ENCODE measurements around the gene SUPT3H.
"Not testable (repeated sequence)": the region's sequence is repeated elsewhere in the genome, so short reads cannot be mapped to it uniquely, and the experiment has no call there.

Gene SUPT3H

DNA sequence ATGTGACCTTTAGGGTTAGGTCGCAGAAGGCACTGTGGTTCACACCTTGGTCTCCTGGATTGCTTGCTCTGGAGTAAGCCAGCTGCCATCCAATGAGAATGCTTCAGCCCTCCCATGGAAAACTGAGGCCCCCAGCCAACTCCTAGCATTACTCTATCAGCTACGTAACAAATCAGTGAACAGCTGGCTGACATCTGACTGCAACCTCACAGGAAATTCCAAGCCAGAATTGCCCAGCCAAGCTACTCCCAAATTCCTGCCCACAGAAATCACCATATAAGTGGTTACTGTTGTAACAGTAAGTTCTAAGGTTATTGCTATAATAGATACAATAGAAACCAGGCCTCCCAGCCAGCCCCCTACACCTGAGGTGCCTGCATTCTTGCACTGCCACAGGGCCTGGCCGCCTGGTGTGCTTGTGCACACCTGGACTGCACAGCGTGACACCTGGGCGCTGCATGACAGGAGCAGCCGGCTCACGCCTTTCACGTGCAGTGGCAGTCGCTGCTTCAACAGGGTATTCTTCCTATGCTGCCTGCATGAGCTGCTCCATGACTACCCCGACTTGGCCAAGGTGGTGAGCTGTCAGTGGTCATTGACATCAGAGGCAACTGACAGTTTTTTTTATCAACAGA, 479.3 kb downstream of the SUPT3H start:
- no peak for DNase-seq (ENCODE audit: low spot score)

DNA sequence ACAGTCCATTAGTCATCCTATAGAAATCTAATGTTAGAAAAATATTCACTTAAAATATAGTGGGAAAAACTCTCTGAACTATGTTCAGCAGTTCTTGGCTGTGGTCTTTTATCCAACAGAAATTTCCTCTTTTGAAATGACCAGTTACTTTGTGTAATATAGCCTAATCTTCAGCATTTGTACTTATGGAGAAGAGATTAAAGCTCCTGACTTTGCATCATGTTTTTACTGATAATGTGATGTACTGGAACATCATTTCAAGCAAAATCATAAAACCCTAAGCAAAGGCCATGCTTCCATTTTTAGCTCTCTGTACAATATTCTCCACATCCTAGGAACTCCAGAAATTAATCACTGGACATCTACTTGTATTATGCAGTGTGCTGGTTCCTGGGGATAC, 480.4 kb downstream of the SUPT3H start:
- DNase-seq (ENCODE audit: low spot score), result no peak

DNA sequence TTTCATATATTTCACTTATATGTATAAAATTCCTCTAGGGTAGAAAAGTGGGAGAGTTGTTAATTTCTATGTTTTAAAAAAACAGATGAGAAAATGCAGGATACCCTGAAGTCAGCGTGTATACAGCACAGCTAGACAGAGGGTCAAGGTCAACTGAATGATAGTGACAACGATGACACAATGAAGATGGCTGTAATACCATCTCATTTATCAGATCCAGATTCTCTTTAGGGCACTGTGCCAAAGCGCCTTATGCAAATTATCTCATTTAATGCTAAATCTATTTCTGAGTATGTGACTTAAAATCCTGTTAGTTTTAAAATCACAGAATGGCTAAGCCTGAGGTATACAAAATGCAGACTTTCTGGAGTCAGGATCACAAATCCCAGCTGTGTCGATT, 481.0 kb downstream of the SUPT3H start:
- DNase-seq (ENCODE audit: low spot score), result no peak

DNA sequence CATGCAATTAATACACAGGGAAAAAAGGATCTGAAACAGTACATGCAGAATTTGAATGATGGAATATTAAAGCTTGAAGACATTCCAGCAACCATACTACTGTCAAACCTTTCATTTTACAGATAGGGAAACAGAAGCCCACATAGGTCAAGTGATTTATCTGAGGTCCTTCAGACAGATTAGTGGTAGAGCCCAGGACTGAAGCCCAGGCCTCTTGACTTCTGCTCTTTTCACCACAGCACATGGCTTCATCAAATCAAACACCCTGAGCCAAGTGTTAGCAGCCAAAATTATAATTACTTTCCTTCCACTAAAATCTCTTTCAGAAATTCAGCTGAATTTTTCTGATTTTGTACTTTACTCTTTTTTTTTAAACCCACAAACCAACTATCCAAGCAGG, 485.2 kb downstream of the SUPT3H start:
- no peak for DNase-seq (ENCODE audit: low spot score)

DNA sequence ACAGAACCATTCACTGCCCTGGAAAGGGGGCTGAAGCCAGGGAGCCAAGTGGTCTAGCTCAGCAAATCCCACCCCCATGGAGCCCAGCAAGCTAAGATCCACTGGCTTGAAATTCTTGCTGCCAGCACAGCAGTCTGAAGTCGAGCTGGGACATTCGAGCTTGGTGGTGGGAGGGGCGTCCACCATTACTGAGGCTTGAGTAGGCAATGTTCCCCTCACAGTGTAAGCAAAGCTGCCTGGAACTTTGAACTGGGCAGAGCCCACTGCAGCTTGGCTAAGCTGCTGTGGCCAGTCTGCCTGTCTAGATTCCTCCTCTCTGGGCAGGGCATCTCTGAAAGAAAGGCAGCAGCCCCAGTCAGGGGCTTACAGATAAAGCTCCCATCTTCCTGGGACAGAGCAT, 498.7 kb downstream of the SUPT3H start:
- not testable (repeated sequence) for DNase-seq (ENCODE audit: low spot score)

DNA sequence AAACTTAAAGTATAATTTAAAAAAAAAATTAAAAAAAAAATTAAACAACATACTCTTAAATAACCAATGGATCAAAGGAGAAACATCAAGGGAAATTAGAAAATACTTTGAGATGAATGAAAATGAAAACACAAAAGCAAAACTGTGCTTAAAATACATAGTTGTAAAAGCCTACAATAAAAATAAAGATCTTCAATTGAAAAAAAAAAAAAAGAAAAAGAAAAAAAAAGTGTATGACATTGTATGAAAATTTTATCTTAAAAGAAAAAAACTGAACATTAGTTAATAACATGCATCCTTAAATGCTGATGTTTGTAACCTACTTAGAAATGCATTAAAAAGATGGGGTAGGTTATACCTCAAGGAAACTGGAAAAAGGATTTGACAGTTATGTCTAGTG, 501.1 kb downstream of the SUPT3H start:
- not testable (repeated sequence) for DNase-seq (ENCODE audit: low spot score)

DNA sequence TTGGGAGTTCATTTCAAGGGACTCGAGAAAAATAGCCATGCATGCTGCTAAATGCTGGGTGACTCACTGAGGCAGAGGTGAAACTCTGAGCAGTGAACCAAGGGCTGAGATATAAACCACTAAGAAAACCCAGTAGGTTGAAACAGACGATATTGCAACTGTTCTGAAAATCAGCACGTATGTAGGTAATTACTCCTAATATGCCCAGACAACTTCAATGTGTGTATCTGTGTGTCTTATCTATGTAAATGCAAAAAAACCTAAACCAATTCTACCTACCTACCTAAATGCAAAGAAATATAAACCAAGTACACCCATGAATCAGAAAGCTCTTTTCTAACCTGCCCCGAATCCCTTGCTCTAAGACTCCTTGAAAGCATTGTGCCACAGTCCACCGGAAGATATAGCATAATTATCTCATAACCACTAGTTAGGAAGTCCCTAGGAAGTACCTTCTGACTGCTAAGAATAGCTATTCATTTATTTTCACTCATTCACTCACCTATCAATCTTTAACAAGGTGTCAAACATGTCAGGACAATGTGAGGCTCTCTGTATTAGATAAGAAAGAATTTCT, 508.3 kb downstream of the SUPT3H start:
- DNase-seq (ENCODE audit: low spot score), result no peak

DNA sequence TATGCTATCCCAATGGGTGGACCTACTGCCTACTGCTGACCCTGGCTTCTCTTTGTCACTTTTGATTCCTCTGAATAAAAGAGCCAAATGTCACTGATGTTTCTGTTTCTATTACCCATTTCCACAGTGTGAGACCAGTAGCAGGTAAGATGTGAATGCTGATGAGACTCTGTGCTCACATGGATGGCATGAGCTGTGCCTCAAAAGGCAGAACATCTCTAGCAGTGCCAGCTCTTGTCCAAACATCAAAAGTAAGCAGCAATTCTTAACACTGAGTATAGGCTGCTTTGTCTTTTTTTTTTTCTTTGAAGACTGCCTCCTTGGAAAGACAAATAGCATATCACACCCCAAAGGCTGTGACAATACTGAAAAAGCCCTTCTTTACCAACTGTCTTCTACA, 508.8 kb downstream of the SUPT3H start:
- no peak for DNase-seq (ENCODE audit: low spot score)

DNA sequence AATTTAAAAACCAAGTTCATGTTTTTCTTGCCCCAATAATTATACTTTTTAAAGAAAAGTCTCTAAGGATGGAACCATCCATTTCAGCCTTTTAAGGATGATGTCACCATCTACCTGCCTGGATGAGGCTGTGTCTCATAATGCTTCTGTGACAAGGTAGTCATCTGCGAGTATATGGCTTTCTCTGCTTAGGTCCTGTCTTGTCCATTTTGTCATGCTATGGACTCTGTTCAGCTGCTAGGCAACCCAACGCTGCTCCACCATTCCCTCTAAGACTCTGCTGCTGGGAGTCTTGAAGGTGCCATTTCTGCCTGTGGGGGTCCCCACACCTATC, 509.4 kb downstream of the SUPT3H start:
- DNase-seq (ENCODE audit: low spot score), result no peak

DNA sequence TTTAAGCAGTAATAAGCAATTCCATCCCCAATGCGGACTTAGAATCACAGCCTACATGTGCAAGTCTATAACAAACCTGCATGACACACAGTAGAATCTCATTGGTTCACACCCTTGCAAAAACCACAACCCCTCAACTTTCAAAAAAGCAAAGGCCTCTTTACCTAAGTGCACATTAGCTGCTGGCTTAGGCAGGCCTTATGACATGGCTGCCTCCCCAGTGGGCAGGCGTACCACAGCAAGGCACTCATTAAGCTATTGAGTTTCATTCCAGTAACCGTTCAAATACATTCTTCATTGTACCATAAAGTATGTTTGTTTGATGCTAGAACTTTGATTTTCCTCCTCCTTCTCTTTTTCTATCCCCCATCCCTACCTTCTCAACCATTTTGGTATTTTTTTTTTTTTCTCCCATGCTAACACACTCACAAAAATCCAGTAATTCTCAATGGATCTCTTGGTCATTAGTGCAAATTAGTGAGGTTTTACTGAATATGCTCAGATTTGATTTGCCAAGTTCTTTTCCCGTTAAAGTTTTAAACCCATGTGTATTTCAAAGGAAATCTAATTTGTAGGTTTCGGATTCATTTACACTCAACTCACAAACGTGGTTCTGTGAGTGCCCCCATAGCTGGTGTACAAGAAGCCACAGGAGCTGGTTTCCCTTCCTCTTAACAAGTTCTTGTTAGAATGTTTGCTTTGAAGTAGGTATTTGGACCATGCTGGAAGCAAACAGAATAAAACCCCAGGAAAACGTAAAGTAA, 510.0 kb downstream of the SUPT3H start:
- no peak for DNase-seq (ENCODE audit: low spot score)

- not testable (repeated sequence) for DNase-seq (ENCODE audit: low spot score)
These were observed 512.5 kb downstream of the SUPT3H start for GRCh38 chr6:44865184-44865583.

DNA sequence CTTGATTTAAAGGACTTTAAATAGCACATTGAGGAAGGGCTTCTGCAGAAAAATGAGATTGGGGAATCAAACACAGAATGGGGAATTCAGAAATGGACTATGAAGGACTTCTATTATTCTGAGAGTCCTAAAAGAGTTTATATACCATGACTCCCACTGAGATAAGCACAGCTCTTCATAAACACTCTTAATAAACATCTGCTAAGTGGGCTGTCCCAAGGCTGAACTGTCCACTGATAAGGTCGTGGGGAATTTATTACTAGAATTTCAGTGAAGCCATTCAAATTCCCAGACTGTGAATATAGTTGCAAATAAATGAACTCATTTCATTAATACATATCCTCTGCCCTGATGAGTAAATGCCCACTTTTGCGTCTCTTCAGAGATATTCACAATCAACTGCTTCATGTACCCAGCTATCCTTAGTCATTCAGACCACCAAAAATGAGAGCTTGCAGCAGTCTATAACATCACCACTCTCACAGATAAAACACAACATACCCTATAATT, 517.8 kb downstream of the SUPT3H start:
- no peak for DNase-seq (ENCODE audit: low spot score)

- no peak for DNase-seq (ENCODE audit: low spot score)
These were observed 518.7 kb downstream of the SUPT3H start for GRCh38 chr6:44858998-44859397.

DNA sequence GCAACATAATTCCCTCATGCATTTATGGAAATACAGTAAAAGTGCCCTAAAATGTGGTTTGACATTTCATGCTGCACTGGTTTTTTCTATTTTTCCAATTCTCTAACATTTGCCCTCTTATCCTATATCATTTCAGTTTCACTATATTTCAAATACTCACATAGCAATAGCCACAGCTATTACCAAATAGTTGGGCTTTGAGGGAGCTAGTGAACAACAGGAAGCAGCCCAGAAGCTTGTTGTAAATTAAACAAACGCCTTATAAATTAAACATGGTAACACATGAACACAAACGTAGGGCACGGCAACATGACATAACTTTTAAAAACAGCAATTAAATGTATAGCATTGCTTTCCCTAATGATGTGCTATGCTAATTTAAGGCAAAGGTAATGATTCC, 521.3 kb downstream of the SUPT3H start:
- DNase-seq (ENCODE audit: low spot score), result no peak

DNA sequence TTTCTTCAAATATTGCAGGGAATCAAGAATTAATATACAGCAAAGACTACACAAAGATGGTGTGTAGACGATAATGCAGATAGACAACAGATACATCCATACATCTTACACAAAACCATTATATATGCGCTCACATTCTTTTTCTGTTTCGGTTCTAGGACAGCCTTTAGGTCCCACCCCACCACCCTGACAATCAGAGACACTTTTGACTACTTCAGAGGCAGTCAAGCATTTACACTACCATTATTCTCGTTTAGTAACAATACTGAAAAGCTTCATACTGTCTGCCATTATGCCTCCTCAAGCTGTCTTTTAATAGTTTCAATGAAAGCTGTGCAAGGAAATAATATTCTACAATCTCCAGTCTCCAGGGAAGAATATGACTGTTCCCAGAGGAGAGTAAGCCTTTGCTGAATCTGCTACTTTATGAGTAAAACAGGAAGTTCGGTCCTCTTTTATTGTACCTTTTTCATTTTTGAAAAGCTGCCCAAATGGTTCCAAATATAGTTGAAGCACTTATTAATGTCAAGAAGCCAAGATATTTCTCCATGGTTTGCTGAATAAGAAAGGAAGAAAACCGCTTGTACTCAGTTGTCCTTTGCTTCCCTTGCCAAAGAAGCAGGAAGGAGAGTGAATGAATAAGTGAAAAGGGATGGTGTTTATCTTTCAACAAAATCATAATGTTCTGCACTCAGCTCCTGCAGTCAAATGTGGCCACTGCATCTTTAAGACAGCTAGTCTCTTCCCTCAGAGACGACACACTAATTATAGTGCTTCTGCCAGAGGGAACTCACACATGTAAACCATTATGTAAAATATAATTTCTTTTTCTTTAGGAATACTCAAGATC, 521.9 kb downstream of the SUPT3H start:
- no peak for DNase-seq (ENCODE audit: low spot score)

GRCh38 chr6:44854712-44855443, 522.9 kb downstream of the SUPT3H start:
- DNase-seq (ENCODE audit: low spot score), result no peak

DNA sequence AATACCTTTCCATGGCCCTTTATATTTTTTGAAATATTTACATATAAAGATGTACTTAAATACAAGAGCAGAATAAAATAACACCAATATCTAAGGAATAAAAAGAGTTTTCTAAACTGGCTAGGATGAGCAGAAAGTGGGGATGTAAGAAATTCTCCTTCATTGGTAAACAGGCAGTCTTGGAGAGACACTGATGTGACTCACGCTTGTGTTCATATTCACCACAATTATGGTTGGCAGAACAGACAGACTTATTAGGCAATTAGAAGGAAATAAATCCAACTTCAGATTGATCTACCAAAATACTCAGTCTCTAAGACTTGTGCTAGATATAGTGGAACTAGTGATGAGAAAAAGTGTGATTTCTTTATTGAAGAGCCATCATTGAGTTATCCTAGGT, 526.6 kb downstream of the SUPT3H start:
- DNase-seq (ENCODE audit: low spot score), result no peak

DNA sequence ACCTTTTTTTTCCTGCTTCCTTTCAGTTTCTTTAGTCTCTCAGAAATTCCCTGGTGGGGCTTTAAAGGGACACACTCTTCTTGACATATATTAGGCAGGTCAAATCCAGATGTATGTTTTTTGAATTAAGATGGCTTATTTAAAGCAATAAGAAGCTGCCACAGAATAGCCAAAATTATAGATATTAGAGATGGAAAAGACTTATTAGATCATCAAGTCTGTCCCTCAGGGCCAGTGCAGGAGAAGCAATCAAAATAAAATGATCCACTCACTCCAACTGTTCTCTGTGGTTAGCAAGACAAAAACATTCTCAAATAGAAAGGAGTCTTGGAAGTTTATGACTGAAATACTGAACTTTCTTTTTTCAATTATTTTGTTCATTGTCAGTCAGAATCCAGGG, 527.4 kb downstream of the SUPT3H start:
- no peak for DNase-seq (ENCODE audit: low spot score)

DNA sequence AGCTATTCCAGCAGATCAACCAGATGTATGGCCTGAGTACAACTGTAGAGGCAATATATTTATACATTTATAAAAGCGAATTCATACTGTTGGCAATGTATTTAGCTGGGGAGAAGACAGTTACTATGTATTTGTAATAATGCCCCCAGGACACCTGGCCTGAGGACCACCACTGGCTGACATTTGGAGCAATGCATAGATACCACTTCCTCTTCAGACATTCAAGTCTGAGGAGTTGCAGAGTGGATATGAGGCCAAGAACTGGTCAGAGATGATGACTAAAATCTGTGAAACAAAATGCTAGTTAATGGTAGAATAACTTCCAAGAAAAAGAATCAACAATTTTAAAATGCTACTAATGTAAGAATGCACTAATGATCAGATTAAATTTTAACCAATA, 527.9 kb downstream of the SUPT3H start:
- no peak for DNase-seq (ENCODE audit: low spot score)

DNA sequence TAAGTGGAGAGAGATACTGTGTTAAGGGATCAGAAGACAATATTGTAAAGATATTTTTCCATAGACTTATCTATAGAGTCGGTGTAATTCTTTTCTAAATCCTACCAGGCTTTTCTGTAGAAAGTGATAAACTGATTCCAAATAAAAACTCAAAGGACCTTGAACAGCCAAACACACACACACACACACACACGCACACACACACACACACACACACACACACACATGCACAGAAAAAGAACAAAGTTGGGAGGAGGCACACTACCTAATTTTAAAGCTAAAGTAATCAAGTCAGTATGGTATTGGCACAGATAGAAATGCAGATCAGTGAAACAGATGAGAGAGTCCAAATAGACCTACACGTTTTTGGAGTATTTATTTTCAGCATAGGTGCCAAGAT, 534.0 kb downstream of the SUPT3H start:
- no peak for DNase-seq (ENCODE audit: low spot score)

- DNase-seq (ENCODE audit: low spot score), result no peak
These were observed 535.1 kb downstream of the SUPT3H start for GRCh38 chr6:44842616-44843015.

GRCh38 chr6:44841829-44842228, 535.9 kb downstream of the SUPT3H start:
- DNase-seq (ENCODE audit: low spot score), result no peak
